ENCODE measurements around the gene JADE2.

- TF ChIP-seq CTCF (IDR thresholded peaks at IDR 0.05; ENCODE audit: low read length) (no peak), EZH2 (IDR thresholded peaks at IDR 0.05; ENCODE audit: borderline replicate concordance, low read length) (no peak)
Measured at GRCh38 chr5:134570365-134570758, 44.9 kb downstream of the JADE2 start.

All from OCI-LY1 (cell line).